HL-60/S4 treated with retinoic acid at 250 ng/mL for 4 days and 3 days (cell line): ENCODE measurements around the gene FANK1.

Experiments used
- in situ Hi-C: fragments of 300-500 bp; cut with MboI; formaldehyde crosslinking; loops from 2 replicates; pipeline ENCODE4 v1.7.0; 2022; ENCODE audit warnings: low sequenced_read_pairs

FANK1 gene

GRCh38 chr10:125984346-125984745 is 88.0 kb downstream of the FANK1 start:
- in situ Hi-C loops, result loop anchor here (25.0 kb wide), 2 partner anchors 528 to 778 kb away; no protein-coding TSS in a partner anchor

GRCh38 chr10:125984865-125985495 is 88.6 kb downstream of the FANK1 start:
- in situ Hi-C loops, result loop anchor here (25.0 kb wide), 2 partner anchors 527 to 777 kb away; no protein-coding TSS in a partner anchor

- in situ Hi-C loops, result loop anchor here (25.0 kb wide), 2 partner anchors 527 to 777 kb away; no protein-coding TSS in a partner anchor
These were observed 89.3 kb downstream of the FANK1 start for GRCh38 chr10:125985557-125986240.

GRCh38 chr10:125989791-125990190 is 93.4 kb downstream of the FANK1 start:
- in situ Hi-C loops, result loop anchor here (25.0 kb wide), 2 partner anchors 523 to 773 kb away; no protein-coding TSS in a partner anchor

- in situ Hi-C loops, result loop anchor here (25.0 kb wide), 2 partner anchors 521 to 771 kb away; no protein-coding TSS in a partner anchor
These were observed 94.6 kb downstream of the FANK1 start for GRCh38 chr10:125990974-125991373.

- in situ Hi-C loops, result loop anchor here (25.0 kb wide), 2 partner anchors 521 to 771 kb away; no protein-coding TSS in a partner anchor
These were observed 95.0 kb downstream of the FANK1 start for GRCh38 chr10:125991392-125991791.

- in situ Hi-C loops, result loop anchor here (25.0 kb wide), 2 partner anchors 520 to 770 kb away; no protein-coding TSS in a partner anchor
These were observed 95.9 kb downstream of the FANK1 start for GRCh38 chr10:125992254-125992653.

GRCh38 chr10:125994601-125995000 is 98.2 kb downstream of the FANK1 start:
- in situ Hi-C loops, result loop anchor here (25.0 kb wide), 2 partner anchors 518 to 768 kb away; no protein-coding TSS in a partner anchor

GRCh38 chr10:125995726-125996304 is 99.5 kb downstream of the FANK1 start:
- in situ Hi-C loops, result loop anchor here (25.0 kb wide), 2 partner anchors 516 to 766 kb away; no protein-coding TSS in a partner anchor

GRCh38 chr10:125997586-125997985 is 101.2 kb downstream of the FANK1 start:
- in situ Hi-C loops, result loop anchor here (25.0 kb wide), 2 partner anchors 515 to 765 kb away; no protein-coding TSS in a partner anchor

GRCh38 chr10:125999694-126000093 is 103.3 kb downstream of the FANK1 start:
- in situ Hi-C loops, result loop anchor here (25.0 kb wide), 2 partner anchors 513 to 763 kb away; no protein-coding TSS in a partner anchor

- in situ Hi-C loops, result no loop called here
These were observed 105.2 kb downstream of the FANK1 start for GRCh38 chr10:126001576-126001975.

- in situ Hi-C loops, result no loop called here
These were observed 108.4 kb downstream of the FANK1 start for GRCh38 chr10:126004752-126005151.

GRCh38 chr10:126006264-126006663 is 109.9 kb downstream of the FANK1 start:
- in situ Hi-C loops, result no loop called here

- in situ Hi-C loops, result no loop called here
These were observed 110.5 kb downstream of the FANK1 start for GRCh38 chr10:126006906-126007305.

GRCh38 chr10:126009650-126010049 is 113.3 kb downstream of the FANK1 start:
- in situ Hi-C loops, result no loop called here

GRCh38 chr10:126011995-126012394 is 115.6 kb downstream of the FANK1 start:
- in situ Hi-C loops, result no loop called here

- in situ Hi-C loops, result no loop called here
These were observed 116.1 kb downstream of the FANK1 start for GRCh38 chr10:126012485-126012884.

- in situ Hi-C loops, result no loop called here
These were observed 117.3 kb downstream of the FANK1 start for GRCh38 chr10:126013489-126014281.

GRCh38 chr10:126014309-126014708 is 117.9 kb downstream of the FANK1 start:
- in situ Hi-C loops, result no loop called here
